GM23338 (cell line): ENCODE measurements around the gene MASP2.

Source experiments
- CTCF ChIP-seq, 2 experiments: fragments of 200-600 bp in 1 of 2; sonication (generic) in 1 of 2; conservative IDR thresholded peaks; 2 replicates each; pipeline versions ENCODE4 v1.5.1 to v1.6.1; 2016 to 2017; ENCODE audit warnings: antibody characterized with exemption in 2 of 2, low read depth in 2 of 2, mild to moderate bottlenecking in 2 of 2, moderate library complexity in 1 of 2
- EZH2 ChIP-seq: fragments of 200-600 bp; sonication (generic); IDR thresholded peaks from one replicate; pipeline ENCODE4 v1.8.0; 2017; ENCODE audit warnings: antibody characterized with exemption, mild to moderate bottlenecking, low read depth; ENCODE audit not compliant: unreplicated experiment
- EZH2phosphoT487 ChIP-seq: fragments of 200-600 bp; sonication (generic); IDR thresholded peaks from one replicate; pipeline ENCODE4 v1.8.1; 2018; ENCODE audit warnings: antibody characterized with exemption; ENCODE audit not compliant: unreplicated experiment
- JUNB ChIP-seq: IDR thresholded peaks from one replicate; pipeline ENCODE4 v1.6.1; 2016; ENCODE audit warnings: antibody characterized with exemption; ENCODE audit not compliant: unreplicated experiment
- NANOG ChIP-seq: IDR thresholded peaks from 2 replicates; pipeline ENCODE4 v1.6.1; 2016; ENCODE audit warnings: antibody characterized with exemption, borderline replicate concordance
- POLR2AphosphoS5 ChIP-seq: IDR thresholded peaks from 2 replicates; pipeline ENCODE4 v1.6.1; 2016; ENCODE audit warnings: antibody characterized with exemption, low read depth
- STAT1 ChIP-seq: IDR thresholded peaks from one replicate; pipeline ENCODE4 v1.6.1; 2016; ENCODE audit warnings: antibody characterized with exemption; ENCODE audit not compliant: unreplicated experiment
- ZNF114 ChIP-seq: fragments of 250-450 bp; sonication (Bioruptor Pico); IDR thresholded peaks from 2 replicates; pipeline ENCODE4 v1.5.0; 2020; ENCODE audit warnings: mild to moderate bottlenecking, moderate library complexity
- ZNF331 ChIP-seq: fragments of 250-450 bp; sonication (Bioruptor Pico); IDR thresholded peaks from 2 replicates; pipeline ENCODE4 v1.5.0; 2020; ENCODE audit warnings: low read depth, mild to moderate bottlenecking, moderate library complexity
- TF ChIP-seq, protein P1 (sequence below): IDR thresholded peaks from one replicate; pipeline ENCODE4 v1.6.1; 2018; ENCODE audit warnings: antibody characterized with exemption; ENCODE audit not compliant: unreplicated experiment

- TF ChIP-seq CTCF (conservative IDR thresholded peaks at IDR 0.05; ENCODE audit: low read depth in 2 of 2) (0 out of 4 replicates have a peak, but pooled peaks of 1 of the 2 experiments have one; percentile 11), EZH2 (no peak), ZNF331 (CRISPR knock-in tag) (no peak), EZH2phosphoT487 (no peak), POLR2AphosphoS5 (no peak), JUNB (no peak), STAT1 (no peak), ZNF114 (CRISPR knock-in tag) (no peak), NANOG (no peak)
- TF ChIP-seq, protein P1, sequence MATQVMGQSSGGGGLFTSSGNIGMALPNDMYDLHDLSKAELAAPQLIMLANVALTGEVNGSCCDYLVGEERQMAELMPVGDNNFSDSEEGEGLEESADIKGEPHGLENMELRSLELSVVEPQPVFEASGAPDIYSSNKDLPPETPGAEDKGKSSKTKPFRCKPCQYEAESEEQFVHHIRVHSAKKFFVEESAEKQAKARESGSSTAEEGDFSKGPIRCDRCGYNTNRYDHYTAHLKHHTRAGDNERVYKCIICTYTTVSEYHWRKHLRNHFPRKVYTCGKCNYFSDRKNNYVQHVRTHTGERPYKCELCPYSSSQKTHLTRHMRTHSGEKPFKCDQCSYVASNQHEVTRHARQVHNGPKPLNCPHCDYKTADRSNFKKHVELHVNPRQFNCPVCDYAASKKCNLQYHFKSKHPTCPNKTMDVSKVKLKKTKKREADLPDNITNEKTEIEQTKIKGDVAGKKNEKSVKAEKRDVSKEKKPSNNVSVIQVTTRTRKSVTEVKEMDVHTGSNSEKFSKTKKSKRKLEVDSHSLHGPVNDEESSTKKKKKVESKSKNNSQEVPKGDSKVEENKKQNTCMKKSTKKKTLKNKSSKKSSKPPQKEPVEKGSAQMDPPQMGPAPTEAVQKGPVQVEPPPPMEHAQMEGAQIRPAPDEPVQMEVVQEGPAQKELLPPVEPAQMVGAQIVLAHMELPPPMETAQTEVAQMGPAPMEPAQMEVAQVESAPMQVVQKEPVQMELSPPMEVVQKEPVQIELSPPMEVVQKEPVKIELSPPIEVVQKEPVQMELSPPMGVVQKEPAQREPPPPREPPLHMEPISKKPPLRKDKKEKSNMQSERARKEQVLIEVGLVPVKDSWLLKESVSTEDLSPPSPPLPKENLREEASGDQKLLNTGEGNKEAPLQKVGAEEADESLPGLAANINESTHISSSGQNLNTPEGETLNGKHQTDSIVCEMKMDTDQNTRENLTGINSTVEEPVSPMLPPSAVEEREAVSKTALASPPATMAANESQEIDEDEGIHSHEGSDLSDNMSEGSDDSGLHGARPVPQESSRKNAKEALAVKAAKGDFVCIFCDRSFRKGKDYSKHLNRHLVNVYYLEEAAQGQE: no peak
Measured at GRCh38 chr1:11054666-11055065, 7.6 kb upstream of the MASP2 start.
